ENCODE data around the gene MINK1. TPM values are rescaled to one million over a fixed set of nuclear protein-coding genes. Genes with fewer than 3 reads are reported as not detected.

MINK1 gene
- total and polyA plus RNA-seq, 8 donors, result 39.6 to 79.3 (median 46.3) TPM

GRCh38 chr17:4935650-4936049, 102.5 kb downstream of the MINK1 start:
- intact Hi-C loops (cut with DNase I), result loop anchor here in 1 of 3 donors (10.0 kb wide), 1 partner anchor 49 kb away; the partner anchor contains the start of gene CAMTA2
- TF ChIP-seq CTCF (IDR thresholded peaks at IDR 0.05), result no peak
- Histone ChIP-seq H3K27me3 (no peaks in the 10 kb centered on the region), H3K27ac (no peak overlapping the region), H3K36me3 (peaks cover 0 to 7% (median 6%) of the 10 kb centered on the region in 3 donors), H3K4me1 (peaks cover 0 to 12% (median 7%) of the 10 kb centered on the region in 3 donors), H3K9me3 (no peaks in the 10 kb centered on the region), H3K4me3 (no peak overlapping the region)
- DNase-seq (peak in 1 of 6 donors; percentile 15), ATAC-seq (no peak), FAIRE-seq (no peak)

- H3K27ac ChIP-seq, result no peak overlapping the region
- H3K4me1 ChIP-seq, result peaks cover 4 to 17% (median 11%) of the 10 kb centered on the region in 3 donors
- 86 to 89% methylated on average over 3 of the region's 3 CpGs for WGBS, 2 donors
- peaks cover 0 to 7% (median 6%) of the 10 kb centered on the region in 3 donors for H3K36me3 ChIP-seq
- no peak for ATAC-seq
- no peak for FAIRE-seq
- peak in 1 of 6 donors; percentile 38 for DNase-seq
- no peaks in the 10 kb centered on the region for H3K27me3 ChIP-seq
- H3K9me3 ChIP-seq, result no peaks in the 10 kb centered on the region
- intact Hi-C loops (cut with DNase I), result loop anchor here in 1 of 3 donors (10.0 kb wide), 1 partner anchor 48 kb away; the partner anchor contains the start of gene CAMTA2
- no peak for TF ChIP-seq CTCF (IDR thresholded peaks at IDR 0.05)
- no peak overlapping the region for H3K4me3 ChIP-seq
Measured at GRCh38 chr17:4936436-4936835, 103.3 kb downstream of the MINK1 start.

- WGBS, 2 donors, result 94 to 95% methylated on average over 16 of the region's 16 CpGs
- Histone ChIP-seq H3K36me3 (peaks cover 0 to 7% (median 7%) of the 10 kb centered on the region in 3 donors), H3K4me3 (no peak overlapping the region), H3K27ac (no peak overlapping the region), H3K27me3 (no peaks in the 10 kb centered on the region), H3K9me3 (no peaks in the 10 kb centered on the region), H3K4me1 (peaks cover 5 to 23% (median 15%) of the 10 kb centered on the region in 3 donors)
- no peak for TF ChIP-seq CTCF (IDR thresholded peaks at IDR 0.05)
- DNase-seq, result peak in 1 of 6 donors; percentile 9
- intact Hi-C loops (cut with DNase I), result loop anchor here in 1 of 3 donors (10.0 kb wide), 1 partner anchor 47 kb away; the partner anchor contains the start of gene CAMTA2
- no peak for FAIRE-seq
- no peak for ATAC-seq
Measured at GRCh38 chr17:4937553-4937952, 104.4 kb downstream of the MINK1 start.

DNA sequence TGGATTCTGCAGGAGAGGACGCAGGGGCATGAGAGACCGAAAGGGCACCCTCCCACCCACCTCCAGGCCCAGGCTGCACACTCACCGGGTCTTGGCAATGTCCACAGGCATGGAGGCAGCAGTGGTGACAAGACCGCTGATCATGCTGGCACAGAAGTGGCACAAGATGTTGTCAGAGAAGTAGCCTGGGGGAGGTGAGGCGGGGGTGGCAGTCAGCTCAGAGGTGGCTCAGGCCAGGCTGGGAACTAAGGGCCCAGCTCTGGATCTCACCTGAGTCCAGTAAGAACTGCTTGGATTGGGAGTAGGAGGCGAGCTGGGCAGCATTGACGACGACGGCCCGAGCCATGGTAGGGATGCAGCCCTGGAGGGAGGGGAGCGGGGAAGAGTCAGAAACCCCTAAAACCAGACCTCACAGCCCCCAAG, 104.9 kb downstream of the MINK1 start:
- no peak for FAIRE-seq
- no peak for TF ChIP-seq CTCF (IDR thresholded peaks at IDR 0.05)
- Histone ChIP-seq H3K9me3 (no peaks in the 10 kb centered on the region), H3K36me3 (peaks cover 0 to 12% (median 7%) of the 10 kb centered on the region in 3 donors), H3K4me3 (peak overlapping the region in 1 of 4 donors; percentile 97), H3K27ac (no peak overlapping the region), H3K4me1 (peaks cover 5 to 23% (median 15%) of the 10 kb centered on the region in 3 donors), H3K27me3 (no peaks in the 10 kb centered on the region)
- 83 to 86% methylated on average over 10 to 11 of the region's 11 CpGs for WGBS, 2 donors
- no peak for ATAC-seq
- DNase-seq, result peak in 2 of 6 donors; percentile 26 to 62
- intact Hi-C loops (cut with DNase I), result loop anchor here in 1 of 3 donors (10.0 kb wide), 1 partner anchor 47 kb away; the partner anchor contains the start of gene CAMTA2

Measured in pancreas (tissue), 10 donors.